RWPE2 (cell line): ENCODE results near the gene APOBEC3B.
"Not testable (repeated sequence)": the region's sequence is repeated elsewhere in the genome, so short reads cannot be mapped to it uniquely, and the experiment has no call there.

ENCODE experiments used
- ATAC-seq: fragments of 200-7000 bp; cut with Tn5 transposase; 3 replicates; pipeline ENCODE4 v1.9.1; 2021; ENCODE audit warnings: low read depth
- DNase-seq: peaks from one replicate; pipeline ENCODE4 v3.0.0-alpha.2; 2020; ENCODE audit warnings: low spot score
- H3K27ac ChIP-seq: fragments of 450-650 bp; 2 replicates; pipeline ENCODE4 v1.5.1; 2017; ENCODE audit warnings: mild to moderate bottlenecking; ENCODE audit not compliant: poor library complexity, severe bottlenecking
- H3K27me3 ChIP-seq: fragments of 250-450 bp; sonication (Bioruptor Pico); 2 replicates; pipeline ENCODE4 v1.5.1; 2021; ENCODE audit warnings: mild to moderate bottlenecking, moderate library complexity; ENCODE audit not compliant: insufficient read depth, poor library complexity, severe bottlenecking
- H3K36me3 ChIP-seq: fragments of 250-450 bp; sonication (Bioruptor Pico); 2 replicates; pipeline ENCODE4 v1.5.1; 2020; ENCODE audit warnings: low read depth, mild to moderate bottlenecking, moderate library complexity
- H3K4me1 ChIP-seq: fragments of 250-450 bp; sonication (Bioruptor Pico); 2 replicates; pipeline ENCODE4 v1.5.1; 2021; ENCODE audit warnings: mild to moderate bottlenecking, moderate library complexity; ENCODE audit not compliant: insufficient read depth, poor library complexity, severe bottlenecking
- H3K4me3 ChIP-seq: fragments of 250-450 bp; sonication (Bioruptor Pico); 2 replicates; pipeline ENCODE4 v1.5.1; 2021; ENCODE audit warnings: mild to moderate bottlenecking, moderate library complexity; ENCODE audit not compliant: severe bottlenecking
- H3K9me3 ChIP-seq: fragments of 250-450 bp; sonication (Bioruptor Pico); 2 replicates; pipeline ENCODE4 v1.5.1; 2021; ENCODE audit warnings: mild to moderate bottlenecking, moderate library complexity; ENCODE audit not compliant: severe bottlenecking
- TF ChIP-seq, protein P1 (sequence below): fragments of 450-650 bp; IDR thresholded peaks from one replicate; pipeline ENCODE4 v1.5.1; 2017; ENCODE audit warnings: mild to moderate bottlenecking, moderate library complexity; ENCODE audit not compliant: poor library complexity, severe bottlenecking

The APOBEC3B gene

DNA sequence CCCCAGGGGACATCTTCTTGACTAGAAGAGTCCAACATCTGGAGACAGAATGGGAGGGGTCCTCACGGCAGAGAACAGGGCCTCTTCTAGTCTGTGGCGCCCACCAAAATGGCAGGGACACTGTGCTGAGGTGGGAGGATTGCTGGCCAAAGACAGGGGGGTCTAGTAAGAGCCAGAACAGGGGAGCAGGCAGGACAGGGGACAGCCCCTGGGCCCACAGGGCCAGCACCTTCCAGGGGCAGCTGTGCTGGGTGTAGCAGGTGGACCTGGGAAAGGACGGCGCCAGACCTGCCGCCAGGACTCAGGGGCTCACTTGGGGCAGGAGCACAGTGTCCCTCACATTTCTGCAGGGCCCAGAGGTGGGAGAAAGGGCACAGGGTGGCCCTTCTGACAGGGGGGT lies 25.6 kb upstream of the APOBEC3B start:
- H3K36me3 ChIP-seq, result no peaks in the 10 kb centered on the region
- no peak overlapping the region for H3K27ac ChIP-seq
- no peak overlapping the region for H3K4me3 ChIP-seq
- no peaks in the 10 kb centered on the region for H3K9me3 ChIP-seq
- TF ChIP-seq, protein P1, sequence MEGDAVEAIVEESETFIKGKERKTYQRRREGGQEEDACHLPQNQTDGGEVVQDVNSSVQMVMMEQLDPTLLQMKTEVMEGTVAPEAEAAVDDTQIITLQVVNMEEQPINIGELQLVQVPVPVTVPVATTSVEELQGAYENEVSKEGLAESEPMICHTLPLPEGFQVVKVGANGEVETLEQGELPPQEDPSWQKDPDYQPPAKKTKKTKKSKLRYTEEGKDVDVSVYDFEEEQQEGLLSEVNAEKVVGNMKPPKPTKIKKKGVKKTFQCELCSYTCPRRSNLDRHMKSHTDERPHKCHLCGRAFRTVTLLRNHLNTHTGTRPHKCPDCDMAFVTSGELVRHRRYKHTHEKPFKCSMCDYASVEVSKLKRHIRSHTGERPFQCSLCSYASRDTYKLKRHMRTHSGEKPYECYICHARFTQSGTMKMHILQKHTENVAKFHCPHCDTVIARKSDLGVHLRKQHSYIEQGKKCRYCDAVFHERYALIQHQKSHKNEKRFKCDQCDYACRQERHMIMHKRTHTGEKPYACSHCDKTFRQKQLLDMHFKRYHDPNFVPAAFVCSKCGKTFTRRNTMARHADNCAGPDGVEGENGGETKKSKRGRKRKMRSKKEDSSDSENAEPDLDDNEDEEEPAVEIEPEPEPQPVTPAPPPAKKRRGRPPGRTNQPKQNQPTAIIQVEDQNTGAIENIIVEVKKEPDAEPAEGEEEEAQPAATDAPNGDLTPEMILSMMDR, result no peak
- H3K27me3 ChIP-seq, result no peaks in the 10 kb centered on the region
- DNase-seq, result no peak
- ATAC-seq, result no peak
- no peaks in the 10 kb centered on the region for H3K4me1 ChIP-seq

DNA sequence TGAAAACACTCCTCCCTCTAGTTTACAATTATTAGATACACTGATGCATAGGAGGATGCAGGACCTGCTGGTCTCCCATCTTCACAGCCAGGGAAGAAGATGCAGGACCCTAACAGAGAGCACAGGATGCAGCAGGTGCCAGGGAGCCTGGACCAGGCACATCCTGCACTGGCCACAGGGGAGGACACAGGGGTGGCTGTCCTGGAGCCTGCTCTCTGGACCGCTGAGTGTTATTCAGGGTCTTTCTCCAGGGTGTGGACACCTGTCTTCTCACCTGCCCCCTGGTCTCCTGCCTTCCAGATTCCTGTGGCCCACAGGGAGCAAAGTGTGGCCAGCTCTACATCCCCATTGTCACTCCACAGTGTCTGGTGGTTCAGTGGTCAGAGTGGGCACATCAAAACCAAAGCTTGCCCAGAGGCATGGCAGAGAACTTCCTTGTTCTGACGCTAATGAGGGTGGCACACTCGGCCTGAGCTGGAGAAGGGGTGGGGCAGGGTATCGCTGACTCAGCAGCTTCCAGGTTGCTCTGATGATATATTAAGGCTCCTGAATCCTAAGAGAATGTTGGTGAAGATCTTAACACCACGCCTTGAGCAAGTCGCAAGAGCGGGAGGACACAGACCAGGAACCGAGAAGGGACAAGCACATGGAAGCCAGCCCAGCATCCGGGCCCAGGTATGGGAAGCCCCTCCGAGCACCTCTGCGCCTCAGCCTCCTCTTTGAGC lies 24.9 kb upstream of the APOBEC3B start, which contains the start of gene APOBEC3A:
Gene APOBEC3A (plus strand): TSS at position 564 of the 725 bp plus-strand sequence. CDS start 83 bp downstream, at position 647.
- DNase-seq (no peak), ATAC-seq (no peak; the same call in 2 of the 3 replicates)
- Histone ChIP-seq H3K36me3 (no peaks in the 10 kb centered on the region), H3K27ac (no peak within 1 kb of the TSS), H3K27me3 (no peaks in the 10 kb centered on the region), H3K4me1 (no peaks in the 10 kb centered on the region), H3K4me3 (no peak within 1 kb of the TSS), H3K9me3 (no peaks in the 10 kb centered on the region)
- TF ChIP-seq, protein P1, result no peak

DNA sequence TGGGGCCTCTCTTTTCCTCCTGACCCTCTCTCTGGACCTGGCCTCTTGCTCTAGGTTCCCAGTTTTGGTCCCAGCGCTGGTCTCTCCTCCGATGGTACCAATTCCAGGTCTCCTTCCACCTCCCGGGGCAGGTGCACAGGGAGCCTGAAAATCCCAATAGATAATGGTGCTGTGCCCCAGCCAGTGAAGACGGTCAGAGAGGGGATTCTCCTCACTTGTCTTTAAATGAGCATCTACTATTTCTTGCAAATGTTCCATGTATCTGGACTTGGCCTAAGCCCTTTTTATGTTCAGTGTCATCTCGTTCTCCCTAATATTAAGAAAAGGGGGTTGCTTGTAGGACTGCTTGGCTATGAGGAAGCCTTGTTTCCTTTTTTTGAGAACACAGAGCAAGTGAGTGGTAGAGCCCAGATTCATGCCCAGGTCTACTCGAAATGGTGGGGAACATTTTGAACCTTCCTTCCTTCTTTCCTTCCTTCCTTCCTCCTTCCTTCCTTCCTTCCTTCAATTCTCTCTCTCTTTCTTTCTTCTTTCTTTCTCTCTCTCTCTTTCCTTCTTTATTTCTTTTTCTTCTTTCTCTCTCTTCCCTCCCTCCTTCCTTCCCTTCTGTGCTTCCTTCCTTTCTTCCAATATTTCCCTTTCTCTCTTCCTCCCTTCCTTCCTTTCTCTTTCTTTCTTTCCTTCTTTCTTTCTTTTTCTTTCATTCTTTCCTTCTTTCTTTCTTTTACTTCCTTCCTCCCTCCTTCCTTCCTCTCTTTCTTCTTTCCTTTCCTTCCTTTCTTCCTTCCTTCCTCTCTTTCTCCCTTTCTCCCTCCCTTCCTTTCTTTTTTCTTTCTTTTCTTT lies 24.1 kb upstream of the APOBEC3B start:
- H3K36me3 ChIP-seq, result no peaks in the 10 kb centered on the region
- no peaks in the 10 kb centered on the region for H3K27me3 ChIP-seq
- no peak overlapping the region for H3K4me3 ChIP-seq
- TF ChIP-seq, protein P1, result no peak
- H3K9me3 ChIP-seq, result no peaks in the 10 kb centered on the region
- no peak overlapping the region for H3K27ac ChIP-seq
- ATAC-seq (no peak), DNase-seq (no peak)
- H3K4me1 ChIP-seq, result no peaks in the 10 kb centered on the region

DNA sequence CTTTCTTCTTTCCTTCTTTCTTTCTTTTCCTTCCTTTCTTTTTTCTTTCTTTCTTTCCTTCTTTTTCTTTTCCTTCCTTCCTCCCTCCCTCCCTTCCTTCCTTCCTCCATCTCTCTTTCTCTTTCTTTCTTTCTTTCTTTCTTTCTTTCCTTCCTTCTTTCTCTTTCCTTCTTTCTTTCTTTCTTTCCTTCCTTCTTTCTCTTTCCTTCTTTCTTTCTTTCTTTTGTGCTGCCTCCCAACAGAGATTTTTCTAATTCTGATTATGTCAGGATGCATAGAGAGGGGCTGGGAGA lies 23.6 kb upstream of the APOBEC3B start:
- not testable (repeated sequence) for DNase-seq, H3K27ac ChIP-seq, H3K9me3 ChIP-seq, H3K4me1 ChIP-seq, H3K4me3 ChIP-seq, H3K36me3 ChIP-seq, H3K27me3 ChIP-seq, ATAC-seq

DNA sequence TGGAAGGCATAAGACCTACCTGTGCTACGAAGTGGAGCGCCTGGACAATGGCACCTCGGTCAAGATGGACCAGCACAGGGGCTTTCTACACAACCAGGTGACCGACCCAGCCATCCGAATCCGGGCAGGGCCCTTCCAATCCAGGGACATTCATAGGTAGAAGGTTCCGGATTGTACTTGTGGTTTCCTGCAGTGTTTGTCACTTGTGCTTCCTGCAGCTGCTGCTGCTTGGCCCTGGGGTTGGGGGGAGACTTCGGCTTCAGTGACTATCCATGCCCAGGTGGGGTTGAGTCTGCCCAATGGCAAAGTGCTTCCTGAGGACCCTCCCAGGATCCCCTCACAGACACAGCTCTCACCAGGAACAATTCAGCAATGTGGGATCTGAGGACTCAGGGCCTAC lies 22.6 kb upstream of the APOBEC3B start:
- Histone ChIP-seq H3K9me3 (no peaks in the 10 kb centered on the region), H3K27me3 (no peaks in the 10 kb centered on the region), H3K4me3 (no peak overlapping the region), H3K36me3 (no peaks in the 10 kb centered on the region), H3K27ac (no peak overlapping the region), H3K4me1 (no peaks in the 10 kb centered on the region)
- TF ChIP-seq, protein P1, result no peak
- DNase-seq (no peak), ATAC-seq (no peak)

DNA sequence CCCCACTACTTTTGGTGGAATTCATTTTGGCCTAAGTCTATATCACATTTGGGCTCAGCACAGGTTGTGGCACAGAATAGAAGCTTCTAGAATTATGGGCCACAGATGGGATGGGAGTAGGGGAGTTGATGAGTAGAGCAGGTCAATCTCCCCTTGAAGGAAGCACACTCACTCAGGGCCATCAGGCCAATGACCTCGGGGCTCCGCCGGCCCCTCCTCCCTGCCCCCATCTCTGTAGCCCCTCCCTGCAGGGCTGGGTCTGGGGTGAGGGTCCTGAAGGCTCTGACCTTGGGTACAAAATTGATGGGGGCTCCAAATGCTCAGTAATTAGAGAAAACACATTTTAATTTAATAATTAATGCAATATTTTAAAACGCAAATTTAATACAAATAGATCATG lies 21.5 kb upstream of the APOBEC3B start:
- not testable (repeated sequence) for DNase-seq, H3K4me3 ChIP-seq, H3K27ac ChIP-seq, H3K27me3 ChIP-seq, H3K36me3 ChIP-seq, ATAC-seq, H3K9me3 ChIP-seq, H3K4me1 ChIP-seq

DNA sequence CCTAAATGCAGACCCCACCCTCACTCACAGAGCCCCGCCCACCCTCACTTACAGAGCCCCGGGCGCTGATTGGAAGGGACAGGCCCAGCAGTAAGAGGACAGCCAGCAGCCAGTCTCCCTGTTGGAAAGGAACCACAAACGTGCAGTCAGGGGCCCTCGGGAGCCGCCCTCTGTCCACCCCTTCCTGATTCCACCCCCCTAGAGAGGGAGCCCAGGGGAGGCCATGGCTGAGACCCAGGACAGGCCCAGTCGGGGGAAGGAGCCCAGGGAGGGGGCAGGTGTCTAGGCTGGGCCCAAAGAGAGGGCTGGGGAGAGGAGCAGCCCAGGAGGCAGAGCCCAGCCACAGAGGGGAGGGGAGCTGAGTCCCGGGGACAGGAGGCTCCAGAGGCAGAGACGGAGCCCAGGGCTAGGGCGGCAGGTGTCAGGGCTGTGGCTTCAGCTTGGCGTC lies 18.8 kb upstream of the APOBEC3B start:
- not testable (repeated sequence) for DNase-seq, H3K4me1 ChIP-seq, H3K27me3 ChIP-seq, ATAC-seq, H3K27ac ChIP-seq, H3K4me3 ChIP-seq, H3K36me3 ChIP-seq, H3K9me3 ChIP-seq
